DND-41 (cell line): ENCODE data around the gene PI4K2A.
A peak's percentile ranks its signal among the peaks of the same experiment; 100 is the strongest.

ENCODE experiments used
- ATAC-seq: fragments of 200-7000 bp; cut with Tn5 transposase; 3 replicates; pipeline ENCODE4 v1.9.1; 2021; ENCODE audit warnings: low read depth; ENCODE audit not compliant: insufficient read depth
- DNase-seq: peaks from one replicate; pipeline ENCODE4 v3.0.0-alpha.2; 2020
- H2AFZ ChIP-seq: 2 replicates; pipeline ENCODE4 v1.6.0; 2012; ENCODE audit warnings: low read depth, low read length
- H3K27ac ChIP-seq: 2 replicates; pipeline ENCODE4 v1.5.1; 2012; ENCODE audit warnings: low read length, inconsistent platforms
- H3K27me3 ChIP-seq: fragments of 200-600 bp; sonication (generic); 2 replicates; pipeline ENCODE4 v1.6.0; 2012; ENCODE audit warnings: low read length, mild to moderate bottlenecking, inconsistent platforms; ENCODE audit not compliant: insufficient read depth, poor library complexity
- H3K36me3 ChIP-seq: 2 replicates; pipeline ENCODE4 v1.5.1; 2012; ENCODE audit warnings: low read length, inconsistent platforms; ENCODE audit not compliant: insufficient read depth
- H3K4me1 ChIP-seq: 2 replicates; pipeline ENCODE4 v1.5.1; 2012; ENCODE audit warnings: mild to moderate bottlenecking, low read length; ENCODE audit not compliant: insufficient read depth
- H3K4me2 ChIP-seq: 2 replicates; pipeline ENCODE4 v1.6.0; 2012; ENCODE audit warnings: mild to moderate bottlenecking, moderate library complexity, low read length, inconsistent platforms; ENCODE audit not compliant: insufficient read depth
- H3K4me3 ChIP-seq, 2 experiments: fragments of 200-600 bp in 1 of 2; shearing (Covaris generic) in 1 of 2; 2 replicates each; pipeline ENCODE4 v1.5.1; 2012 to 2016; ENCODE audit warnings: inconsistent platforms in 2 of 2, low read length in 2 of 2, mild to moderate bottlenecking in 2 of 2, low read depth in 1 of 2, moderate library complexity in 1 of 2
- H3K79me2 ChIP-seq: 2 replicates; pipeline ENCODE4 v1.6.0; 2012; ENCODE audit warnings: low read length, inconsistent platforms; ENCODE audit not compliant: insufficient read depth
- H3K9ac ChIP-seq: 2 replicates; pipeline ENCODE4 v1.6.0; 2012; ENCODE audit warnings: low read depth, mild to moderate bottlenecking, inconsistent platforms, low read length, moderate library complexity
- H3K9me3 ChIP-seq: 2 replicates; pipeline ENCODE4 v1.5.1; 2012; ENCODE audit warnings: low read length, moderate library complexity, mild to moderate bottlenecking, inconsistent platforms; ENCODE audit not compliant: insufficient read depth, severe bottlenecking
- H4K20me1 ChIP-seq: 2 replicates; pipeline ENCODE4 v1.6.0; 2012; ENCODE audit warnings: low read length; ENCODE audit not compliant: insufficient read depth
- EZH2 ChIP-seq: IDR thresholded peaks from 3 replicates; pipeline ENCODE4 v1.6.1; 2012; ENCODE audit warnings: borderline replicate concordance, low read depth, mild to moderate bottlenecking, moderate library complexity, low read length, inconsistent platforms; ENCODE audit not compliant: severe bottlenecking
- TF ChIP-seq, protein P1 (sequence below): IDR thresholded peaks from 2 replicates; pipeline ENCODE4 v1.5.1; 2012; ENCODE audit warnings: borderline replicate concordance, low read length, moderate library complexity, mild to moderate bottlenecking; ENCODE audit not compliant: poor library complexity, severe bottlenecking; ENCODE audit errors: extremely low read depth

PI4K2A gene

DNA sequence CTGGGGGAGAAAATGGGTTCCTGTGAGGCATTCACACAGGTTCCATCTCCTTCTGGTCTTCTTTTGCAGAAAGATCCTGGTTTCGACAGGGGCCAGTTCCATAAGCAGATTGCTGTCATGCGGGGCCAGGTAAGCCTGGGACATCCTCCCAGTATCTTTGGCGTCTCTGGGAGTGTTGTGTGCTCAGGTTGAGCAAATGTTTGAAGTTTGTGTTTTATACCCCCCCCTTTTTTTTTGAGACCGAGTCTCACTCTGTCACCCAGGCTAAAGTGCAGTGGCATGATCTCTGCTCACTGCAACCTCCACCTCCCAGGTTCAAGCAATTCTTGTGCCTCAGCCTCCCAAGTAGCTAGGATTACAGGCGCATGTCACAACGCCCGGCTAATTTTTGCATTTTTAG lies 26.5 kb downstream of the PI4K2A start:
- Histone ChIP-seq H3K9ac (no peak overlapping the region), H3K4me3 (no peak overlapping the region), H2AFZ (no peak overlapping the region), H4K20me1 (no peaks in the 10 kb centered on the region), H3K27me3 (no peaks in the 10 kb centered on the region), H3K4me2 (no peak overlapping the region), H3K9me3 (no peaks in the 10 kb centered on the region), H3K27ac (no peak overlapping the region), H3K4me1 (no peaks in the 10 kb centered on the region), H3K79me2 (no peaks in the 10 kb centered on the region), H3K36me3 (peaks cover 66% of the 10 kb centered on the region)
- TF ChIP-seq EZH2: no peak
- ATAC-seq: no peak
- no peak for DNase-seq

DNA sequence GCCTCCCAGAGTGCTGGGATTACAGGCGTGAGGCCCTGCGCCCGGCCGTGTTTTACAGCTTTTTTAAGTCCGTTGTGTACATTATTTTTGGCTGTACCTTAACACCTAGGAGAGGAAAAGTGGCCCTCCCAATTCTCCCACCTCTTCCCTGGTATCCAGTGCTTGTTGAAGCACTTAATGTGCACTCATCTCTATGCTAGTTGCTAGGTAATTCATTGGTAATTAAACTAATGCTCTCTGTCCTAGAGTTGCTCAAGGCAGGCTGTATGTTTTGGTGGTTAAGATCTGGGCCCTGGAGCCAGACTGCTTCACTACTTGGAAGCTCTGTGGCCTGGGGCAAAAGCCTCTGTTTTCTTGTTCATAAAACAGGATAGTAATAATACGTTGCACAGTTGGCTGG lies 27.0 kb downstream of the PI4K2A start:
- no peak for DNase-seq
- H4K20me1 ChIP-seq: no peaks in the 10 kb centered on the region
- H3K4me1 ChIP-seq: no peaks in the 10 kb centered on the region
- ATAC-seq: no peak
- H3K27ac ChIP-seq: no peak overlapping the region
- TF ChIP-seq EZH2: no peak
- TF ChIP-seq, protein P1, sequence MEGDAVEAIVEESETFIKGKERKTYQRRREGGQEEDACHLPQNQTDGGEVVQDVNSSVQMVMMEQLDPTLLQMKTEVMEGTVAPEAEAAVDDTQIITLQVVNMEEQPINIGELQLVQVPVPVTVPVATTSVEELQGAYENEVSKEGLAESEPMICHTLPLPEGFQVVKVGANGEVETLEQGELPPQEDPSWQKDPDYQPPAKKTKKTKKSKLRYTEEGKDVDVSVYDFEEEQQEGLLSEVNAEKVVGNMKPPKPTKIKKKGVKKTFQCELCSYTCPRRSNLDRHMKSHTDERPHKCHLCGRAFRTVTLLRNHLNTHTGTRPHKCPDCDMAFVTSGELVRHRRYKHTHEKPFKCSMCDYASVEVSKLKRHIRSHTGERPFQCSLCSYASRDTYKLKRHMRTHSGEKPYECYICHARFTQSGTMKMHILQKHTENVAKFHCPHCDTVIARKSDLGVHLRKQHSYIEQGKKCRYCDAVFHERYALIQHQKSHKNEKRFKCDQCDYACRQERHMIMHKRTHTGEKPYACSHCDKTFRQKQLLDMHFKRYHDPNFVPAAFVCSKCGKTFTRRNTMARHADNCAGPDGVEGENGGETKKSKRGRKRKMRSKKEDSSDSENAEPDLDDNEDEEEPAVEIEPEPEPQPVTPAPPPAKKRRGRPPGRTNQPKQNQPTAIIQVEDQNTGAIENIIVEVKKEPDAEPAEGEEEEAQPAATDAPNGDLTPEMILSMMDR: no peak
- H3K36me3 ChIP-seq: peaks cover 62% of the 10 kb centered on the region
- H3K4me2 ChIP-seq: no peak overlapping the region
- no peak overlapping the region for H3K4me3 ChIP-seq
- no peak overlapping the region for H3K9ac ChIP-seq
- H3K9me3 ChIP-seq: no peaks in the 10 kb centered on the region
- no peaks in the 10 kb centered on the region for H3K27me3 ChIP-seq
- no peaks in the 10 kb centered on the region for H3K79me2 ChIP-seq
- no peak overlapping the region for H2AFZ ChIP-seq

DNA sequence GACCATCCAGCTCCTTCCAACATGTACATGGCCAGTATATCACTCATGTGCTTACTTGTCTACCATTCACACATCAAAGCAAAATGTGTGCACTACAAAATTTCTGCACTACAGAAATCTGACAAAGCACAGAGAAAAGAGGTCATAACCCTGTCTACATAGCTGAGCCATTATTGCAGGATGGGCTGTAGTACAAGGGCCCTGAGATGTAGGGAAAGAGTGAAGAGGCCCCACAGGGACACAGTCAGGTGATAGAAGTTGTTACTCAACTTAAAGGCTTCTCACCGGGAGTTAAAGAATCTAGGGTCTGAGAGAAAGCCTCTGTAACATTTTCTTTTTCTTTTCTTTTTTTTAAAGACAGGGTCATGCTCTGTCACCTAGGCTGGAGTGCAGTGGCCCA lies 29.1 kb downstream of the PI4K2A start:
- H3K9me3 ChIP-seq: no peaks in the 10 kb centered on the region
- no peaks in the 10 kb centered on the region for H3K4me1 ChIP-seq
- ATAC-seq: no peak
- H3K27me3 ChIP-seq: no peaks in the 10 kb centered on the region
- H3K4me3 ChIP-seq: no peak overlapping the region
- H4K20me1 ChIP-seq: no peaks in the 10 kb centered on the region
- DNase-seq: no peak
- H2AFZ ChIP-seq: no peak overlapping the region
- no peak overlapping the region for H3K4me2 ChIP-seq
- no peak for TF ChIP-seq EZH2
- TF ChIP-seq, protein P1: no peak
- no peaks in the 10 kb centered on the region for H3K79me2 ChIP-seq
- no peak overlapping the region for H3K9ac ChIP-seq
- H3K36me3 ChIP-seq: peaks cover 60% of the 10 kb centered on the region
- no peak overlapping the region for H3K27ac ChIP-seq

DNA sequence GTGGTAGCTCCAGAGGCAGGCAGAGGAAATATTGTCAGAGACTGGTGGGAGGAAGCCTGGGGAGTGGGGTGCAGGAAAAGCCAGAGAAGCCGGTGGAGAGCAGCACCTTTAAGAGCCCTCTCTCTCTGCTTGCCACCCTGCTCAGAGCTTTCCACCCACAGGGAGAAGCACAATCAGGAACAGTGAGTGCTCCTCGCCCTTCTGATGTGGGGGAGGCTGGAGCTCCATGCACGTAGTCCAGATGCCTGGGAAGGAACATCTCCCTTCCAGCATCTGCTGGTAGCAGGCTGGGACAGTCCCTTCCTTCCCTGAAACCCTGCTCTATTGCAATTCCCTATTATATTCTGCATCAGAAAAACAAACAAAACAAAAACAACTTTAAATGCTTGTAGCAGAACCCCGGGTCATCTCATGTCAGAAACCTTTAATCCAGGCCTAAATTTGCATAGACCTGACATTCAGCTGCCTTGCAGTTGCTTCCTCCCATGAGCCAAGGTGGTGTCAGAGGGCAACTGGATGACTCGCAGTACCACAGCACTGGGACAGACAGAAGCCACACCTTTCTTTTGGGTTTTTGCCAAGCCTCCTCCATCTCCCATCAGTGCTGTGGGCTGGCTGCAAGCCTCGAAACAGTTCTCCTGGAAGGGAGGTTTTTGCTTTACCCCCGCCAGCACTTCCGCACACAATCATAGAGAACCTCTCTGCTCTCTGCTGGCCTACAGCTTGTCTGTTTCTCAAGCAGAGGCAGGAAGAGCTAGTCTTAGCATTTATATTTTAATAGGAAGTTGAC lies 33.5 kb downstream of the PI4K2A start:
- Histone ChIP-seq H2AFZ (no peak overlapping the region), H3K27me3 (no peaks in the 10 kb centered on the region), H3K36me3 (peaks cover 49% of the 10 kb centered on the region), H3K4me1 (no peaks in the 10 kb centered on the region), H3K79me2 (no peaks in the 10 kb centered on the region), H3K4me3 (no peak overlapping the region), H3K4me2 (no peak overlapping the region), H3K27ac (no peak overlapping the region), H3K9ac (no peak overlapping the region), H4K20me1 (no peaks in the 10 kb centered on the region), H3K9me3 (no peaks in the 10 kb centered on the region)
- ATAC-seq (peak; percentile 54; the same call in 2 of the 3 replicates), DNase-seq (peak; percentile 34)
- TF ChIP-seq EZH2: no peak
- TF ChIP-seq, protein P1: no peak
